Neutrophil (primary cell): ENCODE results near the gene DNAJC10.

Experiments
- H3K27ac ChIP-seq: fragments of 200-600 bp; sonication (generic); 2 replicates; pipeline ENCODE4 v1.5.1; 2016; ENCODE audit warnings: mild to moderate bottlenecking, moderate library complexity
- H3K27me3 ChIP-seq: fragments of 200-600 bp; sonication (generic); 2 replicates; pipeline ENCODE4 v1.6.0; 2016; ENCODE audit warnings: mild to moderate bottlenecking
- H3K36me3 ChIP-seq: fragments of 200-600 bp; sonication (generic); 2 replicates; pipeline ENCODE4 v1.5.1; 2017
- H3K4me1 ChIP-seq, 2 experiments: fragments of 200-600 bp in 1 of 2; sonication (generic) in 1 of 2; 1 replicate in 1 of 2; 2 replicates in 1 of 2; pipeline versions ENCODE4 v1.5.1 to v1.6.1; 2013 to 2016; ENCODE audit warnings: low read depth in 1 of 2, low read length in 1 of 2, mild to moderate bottlenecking in 1 of 2, moderate library complexity in 1 of 2; ENCODE audit not compliant: control insufficient read depth in 1 of 2, insufficient read depth in 1 of 2
- H3K4me3 ChIP-seq, 2 experiments: fragments of 200-600 bp in 1 of 2; sonication (generic) in 1 of 2; 1 replicate in 1 of 2; 2 replicates in 1 of 2; pipeline ENCODE4 v1.5.1; 2013 to 2016; ENCODE audit warnings: low read depth in 1 of 2, low read length in 1 of 2, mild to moderate bottlenecking in 1 of 2, moderate library complexity in 1 of 2
- H3K9me3 ChIP-seq: fragments of 200-600 bp; sonication (generic); 2 replicates; pipeline ENCODE4 v1.5.1; 2016
- TF ChIP-seq, protein P1 (sequence below): fragments of 200-600 bp; sonication (generic); IDR thresholded peaks from 2 replicates; pipeline ENCODE4 v1.5.1; 2016; ENCODE audit warnings: antibody characterized with exemption

DNAJC10 gene

DNA sequence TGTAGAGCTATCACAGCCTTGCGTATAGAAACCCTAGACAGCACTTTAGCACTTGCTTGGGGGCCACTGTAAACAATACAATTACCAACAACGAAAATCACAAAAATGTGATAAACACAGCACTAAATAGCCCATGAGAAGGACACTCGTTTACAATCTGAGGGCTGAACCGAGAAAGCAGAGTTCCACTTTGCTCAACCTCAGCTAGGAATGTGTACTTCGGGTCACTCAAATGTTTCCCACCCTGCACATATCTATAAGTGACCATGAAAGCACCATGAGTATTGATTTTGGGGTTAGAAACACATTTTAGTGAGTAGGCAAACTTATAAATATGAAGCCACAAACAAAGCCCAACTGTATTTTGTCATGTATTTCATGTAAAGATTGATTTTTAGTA lies 88.1 kb downstream of the DNAJC10 start:
- no peaks in the 10 kb centered on the region for H3K36me3 ChIP-seq
- TF ChIP-seq, protein P1, sequence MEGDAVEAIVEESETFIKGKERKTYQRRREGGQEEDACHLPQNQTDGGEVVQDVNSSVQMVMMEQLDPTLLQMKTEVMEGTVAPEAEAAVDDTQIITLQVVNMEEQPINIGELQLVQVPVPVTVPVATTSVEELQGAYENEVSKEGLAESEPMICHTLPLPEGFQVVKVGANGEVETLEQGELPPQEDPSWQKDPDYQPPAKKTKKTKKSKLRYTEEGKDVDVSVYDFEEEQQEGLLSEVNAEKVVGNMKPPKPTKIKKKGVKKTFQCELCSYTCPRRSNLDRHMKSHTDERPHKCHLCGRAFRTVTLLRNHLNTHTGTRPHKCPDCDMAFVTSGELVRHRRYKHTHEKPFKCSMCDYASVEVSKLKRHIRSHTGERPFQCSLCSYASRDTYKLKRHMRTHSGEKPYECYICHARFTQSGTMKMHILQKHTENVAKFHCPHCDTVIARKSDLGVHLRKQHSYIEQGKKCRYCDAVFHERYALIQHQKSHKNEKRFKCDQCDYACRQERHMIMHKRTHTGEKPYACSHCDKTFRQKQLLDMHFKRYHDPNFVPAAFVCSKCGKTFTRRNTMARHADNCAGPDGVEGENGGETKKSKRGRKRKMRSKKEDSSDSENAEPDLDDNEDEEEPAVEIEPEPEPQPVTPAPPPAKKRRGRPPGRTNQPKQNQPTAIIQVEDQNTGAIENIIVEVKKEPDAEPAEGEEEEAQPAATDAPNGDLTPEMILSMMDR, result no peak
- H3K4me3 ChIP-seq, result no peak overlapping the region
- H3K27me3 ChIP-seq, result no peaks in the 10 kb centered on the region
- no peak overlapping the region for H3K27ac ChIP-seq
- no peaks in the 10 kb centered on the region for H3K4me1 ChIP-seq
- H3K9me3 ChIP-seq, result no peaks in the 10 kb centered on the region

DNA sequence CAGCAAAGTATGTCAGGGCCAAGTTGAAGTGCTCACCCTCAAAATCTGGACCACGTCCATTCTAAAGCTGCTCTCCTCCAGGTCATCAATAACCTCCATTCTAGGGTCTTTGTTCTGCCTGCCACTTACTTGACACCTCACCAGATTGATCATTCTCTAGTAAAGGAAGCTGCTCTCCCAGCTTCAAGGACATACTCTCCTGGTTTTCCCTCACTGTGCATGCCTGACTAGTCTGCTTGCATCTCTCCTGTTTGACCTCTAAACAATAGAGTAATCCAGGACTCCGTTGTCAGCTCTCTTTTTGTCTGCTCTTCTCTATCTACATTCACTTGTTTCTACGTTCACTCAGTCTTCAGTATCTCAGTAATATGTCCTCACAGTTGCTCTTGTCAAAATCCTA lies 91.3 kb downstream of the DNAJC10 start:
- H3K36me3 ChIP-seq, result no peaks in the 10 kb centered on the region
- H3K4me1 ChIP-seq, result no peaks in the 10 kb centered on the region
- TF ChIP-seq, protein P1, result no peak
- no peak overlapping the region for H3K27ac ChIP-seq
- no peaks in the 10 kb centered on the region for H3K27me3 ChIP-seq
- no peak overlapping the region for H3K4me3 ChIP-seq
- no peaks in the 10 kb centered on the region for H3K9me3 ChIP-seq

DNA sequence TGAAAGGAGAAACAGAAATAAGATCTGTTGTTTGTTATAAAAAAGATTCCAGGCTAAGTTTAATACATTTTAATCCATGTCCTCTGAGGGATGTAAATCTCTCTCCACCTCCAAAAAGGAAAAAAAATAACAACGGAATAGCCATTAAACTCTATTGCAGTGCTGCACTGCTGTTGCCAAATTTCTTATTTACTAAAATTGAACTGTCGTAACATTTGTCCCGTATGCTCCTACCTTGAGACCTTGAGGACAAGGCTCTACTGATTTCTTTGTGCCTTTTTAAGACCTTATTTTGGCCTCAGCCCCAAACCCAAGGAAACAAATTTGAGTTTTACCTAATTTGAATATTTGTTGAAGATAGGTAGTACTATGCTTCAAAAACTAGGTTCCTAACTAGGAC lies 94.0 kb downstream of the DNAJC10 start:
- Histone ChIP-seq H3K36me3 (no peaks in the 10 kb centered on the region), H3K27ac (no peak overlapping the region), H3K4me1 (no peaks in the 10 kb centered on the region), H3K27me3 (no peaks in the 10 kb centered on the region), H3K9me3 (no peaks in the 10 kb centered on the region), H3K4me3 (no peak overlapping the region)
- TF ChIP-seq, protein P1, result no peak

DNA sequence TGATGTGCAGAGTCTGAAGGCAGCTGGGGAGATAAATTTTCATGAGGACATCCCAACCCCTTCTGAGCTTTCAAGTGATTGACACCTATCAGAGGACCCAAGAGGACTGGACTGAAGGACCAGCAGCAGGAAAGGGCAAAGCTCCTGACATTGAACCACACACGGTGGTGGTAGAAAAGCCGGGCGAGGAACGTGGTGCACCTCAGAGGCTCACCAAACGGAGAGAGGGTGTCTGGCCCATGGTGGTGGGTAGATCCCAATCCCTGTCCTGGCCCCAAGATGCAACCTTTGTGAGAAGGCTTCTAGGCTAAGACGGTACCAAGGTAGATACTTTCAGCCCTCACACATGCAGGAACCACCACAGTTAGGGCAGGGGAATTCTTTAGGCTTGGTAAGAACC lies 98.3 kb downstream of the DNAJC10 start:
- Histone ChIP-seq H3K27ac (no peak overlapping the region), H3K27me3 (no peaks in the 10 kb centered on the region), H3K9me3 (no peaks in the 10 kb centered on the region), H3K4me1 (no peaks in the 10 kb centered on the region), H3K36me3 (no peaks in the 10 kb centered on the region), H3K4me3 (no peak overlapping the region)
- TF ChIP-seq, protein P1, result no peak

DNA sequence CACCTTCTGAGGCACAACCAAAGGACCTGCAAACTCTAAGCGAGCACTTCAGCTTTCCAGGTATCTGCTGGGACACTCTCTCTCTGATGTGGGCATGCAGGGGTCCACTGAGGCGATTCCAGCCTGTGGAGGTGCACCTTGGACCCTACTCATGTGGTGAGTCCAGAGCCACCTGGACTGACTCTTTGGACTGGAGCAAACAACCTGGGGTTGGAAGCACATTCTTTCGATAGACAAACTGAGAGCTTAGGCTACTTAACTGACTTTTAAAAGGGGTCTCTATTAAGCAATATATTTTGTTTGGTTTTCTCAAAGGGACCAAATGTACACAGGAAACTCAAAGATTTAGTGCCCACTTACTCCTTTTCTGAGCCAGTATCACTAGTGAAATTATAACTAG lies 98.7 kb downstream of the DNAJC10 start:
- Histone ChIP-seq H3K27me3 (no peaks in the 10 kb centered on the region), H3K4me1 (no peaks in the 10 kb centered on the region), H3K4me3 (no peak overlapping the region), H3K9me3 (no peaks in the 10 kb centered on the region), H3K36me3 (no peaks in the 10 kb centered on the region), H3K27ac (no peak overlapping the region)
- TF ChIP-seq, protein P1, result no peak

DNA sequence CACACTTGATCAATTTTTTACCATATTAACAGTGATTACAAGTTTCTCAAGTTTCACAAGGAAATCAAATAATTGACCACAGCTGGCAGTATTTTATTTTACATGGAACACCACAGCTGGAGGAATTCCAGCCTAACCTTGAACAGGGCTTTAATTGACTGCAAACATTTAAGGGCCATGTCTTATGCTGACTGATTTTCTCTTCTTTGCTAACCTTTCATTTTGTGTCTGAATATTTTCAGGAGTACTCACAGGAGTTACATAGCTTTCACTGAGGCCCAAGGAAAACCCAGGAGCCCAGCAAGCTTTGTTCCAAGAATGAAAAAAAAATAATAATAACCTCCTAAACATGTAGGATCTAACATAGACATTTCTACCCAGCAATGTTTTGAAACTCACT lies 100.8 kb downstream of the DNAJC10 start:
- Histone ChIP-seq H3K27me3 (no peaks in the 10 kb centered on the region), H3K9me3 (no peaks in the 10 kb centered on the region)

More for the DNA sequence above, 100.8 kb downstream of the DNAJC10 start:
- TF ChIP-seq, protein P1, result no peak
- Histone ChIP-seq H3K4me3 (no peak overlapping the region), H3K36me3 (no peaks in the 10 kb centered on the region), H3K27ac (no peak overlapping the region), H3K4me1 (no peaks in the 10 kb centered on the region)
